ENCODE measurements around the gene AP5Z1.

DNA sequence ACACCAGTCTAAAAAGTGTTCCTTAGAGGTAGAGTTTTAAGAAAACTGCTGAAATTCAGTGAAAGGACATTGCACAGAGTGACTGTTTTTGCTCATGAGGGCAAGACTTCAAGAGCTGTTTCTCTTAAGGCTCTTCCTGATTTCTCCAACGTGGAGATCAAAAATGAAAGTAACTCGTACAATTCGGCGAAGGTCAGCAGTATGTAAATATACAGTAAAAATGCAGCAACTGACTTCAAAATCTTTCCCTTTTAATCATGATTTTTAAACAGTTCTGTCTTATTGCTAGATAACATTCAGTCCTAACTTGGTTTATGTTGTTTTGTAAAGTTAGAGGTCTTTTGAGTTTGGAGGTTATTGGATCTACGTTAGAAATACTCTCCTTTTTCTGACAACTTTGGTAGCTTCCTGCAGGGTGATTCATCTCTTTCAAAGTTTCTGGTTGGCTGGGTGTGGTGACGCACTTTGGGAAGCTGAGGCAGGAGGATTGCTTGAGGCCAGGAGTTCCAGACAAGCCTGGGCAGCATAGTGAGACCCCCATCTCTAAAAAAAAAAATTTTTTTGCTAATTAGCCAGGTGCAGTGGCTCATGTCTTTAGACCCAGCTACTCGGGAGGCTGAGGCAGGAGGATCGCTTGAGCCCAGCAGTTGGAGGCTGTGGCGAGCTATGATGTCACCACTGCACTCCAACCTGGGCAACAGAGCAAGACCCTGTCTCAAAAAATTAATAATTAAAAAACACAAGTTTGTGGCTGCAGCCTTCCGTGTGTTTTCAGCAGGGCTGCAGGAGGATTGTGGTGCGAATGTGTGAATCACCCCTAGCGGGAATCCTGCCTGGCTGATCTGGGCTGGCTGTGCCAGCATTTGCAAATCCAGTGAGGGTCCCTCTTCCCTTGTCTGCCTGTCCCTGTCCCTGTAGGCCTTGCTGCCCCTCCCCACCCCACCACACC, 29.2 kb upstream of the AP5Z1 start:
- TF ChIP-seq, protein P1, sequence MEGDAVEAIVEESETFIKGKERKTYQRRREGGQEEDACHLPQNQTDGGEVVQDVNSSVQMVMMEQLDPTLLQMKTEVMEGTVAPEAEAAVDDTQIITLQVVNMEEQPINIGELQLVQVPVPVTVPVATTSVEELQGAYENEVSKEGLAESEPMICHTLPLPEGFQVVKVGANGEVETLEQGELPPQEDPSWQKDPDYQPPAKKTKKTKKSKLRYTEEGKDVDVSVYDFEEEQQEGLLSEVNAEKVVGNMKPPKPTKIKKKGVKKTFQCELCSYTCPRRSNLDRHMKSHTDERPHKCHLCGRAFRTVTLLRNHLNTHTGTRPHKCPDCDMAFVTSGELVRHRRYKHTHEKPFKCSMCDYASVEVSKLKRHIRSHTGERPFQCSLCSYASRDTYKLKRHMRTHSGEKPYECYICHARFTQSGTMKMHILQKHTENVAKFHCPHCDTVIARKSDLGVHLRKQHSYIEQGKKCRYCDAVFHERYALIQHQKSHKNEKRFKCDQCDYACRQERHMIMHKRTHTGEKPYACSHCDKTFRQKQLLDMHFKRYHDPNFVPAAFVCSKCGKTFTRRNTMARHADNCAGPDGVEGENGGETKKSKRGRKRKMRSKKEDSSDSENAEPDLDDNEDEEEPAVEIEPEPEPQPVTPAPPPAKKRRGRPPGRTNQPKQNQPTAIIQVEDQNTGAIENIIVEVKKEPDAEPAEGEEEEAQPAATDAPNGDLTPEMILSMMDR (IDR thresholded peaks at IDR 0.05), result no peak
- no peak for TF ChIP-seq POLR2A (IDR thresholded peaks at IDR 0.05)
- no peak for TF ChIP-seq EP300 (IDR thresholded peaks at IDR 0.05)

All from suprapubic skin (tissue), 3 donors.